AG09319 (cell line): ENCODE data around the gene ATF6B.

Source experiments
- DNase-seq: peaks from one replicate; pipeline ENCODE4 v3.0.0-alpha.2; 2010; ENCODE audit warnings: low read depth; ENCODE audit errors: extremely low read depth
- TF ChIP-seq, protein P1 (sequence below): IDR thresholded peaks from 2 replicates; pipeline ENCODE4 v1.5.1; 2011; ENCODE audit warnings: low read depth, mild to moderate bottlenecking, inconsistent platforms, low read length, moderate library complexity

The ATF6B gene

DNA sequence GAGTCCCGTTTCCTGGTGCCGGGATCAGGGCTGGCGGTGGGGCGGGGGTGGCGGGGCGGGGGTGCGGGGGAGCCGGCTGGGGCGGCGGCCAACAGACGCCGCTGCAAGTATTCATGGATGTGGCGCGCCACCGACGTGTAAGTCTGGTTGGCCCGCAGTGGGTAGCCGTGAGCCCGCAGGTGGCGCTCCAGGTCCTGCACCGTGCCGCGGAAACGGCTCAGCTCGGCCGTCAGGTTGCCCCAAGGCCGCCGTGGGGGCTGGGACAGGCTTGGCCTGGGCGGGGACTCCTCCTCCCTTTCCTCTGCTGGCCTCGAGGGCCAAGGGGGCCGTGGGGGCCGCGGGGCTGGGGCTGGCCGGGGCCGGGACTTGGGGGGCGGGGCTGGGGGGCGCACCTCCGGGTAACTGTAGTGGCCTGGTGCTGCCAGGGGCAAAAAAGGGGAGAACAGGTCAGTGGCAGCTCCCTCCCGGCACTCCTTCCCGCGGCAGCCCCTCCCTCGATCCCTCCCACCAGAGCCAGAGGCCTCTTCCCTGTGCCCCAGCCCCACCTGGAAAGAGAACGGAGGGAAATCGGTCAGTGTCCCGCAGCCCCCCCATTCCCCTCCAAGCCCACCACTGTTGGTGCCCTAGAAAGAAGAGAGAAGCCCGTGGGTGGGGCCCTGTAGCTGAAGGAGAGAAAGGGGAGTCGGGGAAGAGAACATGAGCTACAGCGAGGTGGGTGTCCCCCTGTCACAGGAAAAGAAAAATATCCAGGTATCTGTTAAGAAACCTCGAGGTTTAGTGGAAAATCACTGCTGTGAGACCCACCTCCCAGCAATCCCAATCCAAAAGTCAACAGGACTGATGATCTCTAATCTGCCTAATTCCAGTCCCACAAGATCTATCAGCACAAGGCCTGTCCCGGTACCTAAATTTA lies 40.2 kb downstream of the ATF6B start:
- TF ChIP-seq, protein P1, sequence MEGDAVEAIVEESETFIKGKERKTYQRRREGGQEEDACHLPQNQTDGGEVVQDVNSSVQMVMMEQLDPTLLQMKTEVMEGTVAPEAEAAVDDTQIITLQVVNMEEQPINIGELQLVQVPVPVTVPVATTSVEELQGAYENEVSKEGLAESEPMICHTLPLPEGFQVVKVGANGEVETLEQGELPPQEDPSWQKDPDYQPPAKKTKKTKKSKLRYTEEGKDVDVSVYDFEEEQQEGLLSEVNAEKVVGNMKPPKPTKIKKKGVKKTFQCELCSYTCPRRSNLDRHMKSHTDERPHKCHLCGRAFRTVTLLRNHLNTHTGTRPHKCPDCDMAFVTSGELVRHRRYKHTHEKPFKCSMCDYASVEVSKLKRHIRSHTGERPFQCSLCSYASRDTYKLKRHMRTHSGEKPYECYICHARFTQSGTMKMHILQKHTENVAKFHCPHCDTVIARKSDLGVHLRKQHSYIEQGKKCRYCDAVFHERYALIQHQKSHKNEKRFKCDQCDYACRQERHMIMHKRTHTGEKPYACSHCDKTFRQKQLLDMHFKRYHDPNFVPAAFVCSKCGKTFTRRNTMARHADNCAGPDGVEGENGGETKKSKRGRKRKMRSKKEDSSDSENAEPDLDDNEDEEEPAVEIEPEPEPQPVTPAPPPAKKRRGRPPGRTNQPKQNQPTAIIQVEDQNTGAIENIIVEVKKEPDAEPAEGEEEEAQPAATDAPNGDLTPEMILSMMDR: peak; percentile 45
- DNase-seq: peak; percentile 49

DNA sequence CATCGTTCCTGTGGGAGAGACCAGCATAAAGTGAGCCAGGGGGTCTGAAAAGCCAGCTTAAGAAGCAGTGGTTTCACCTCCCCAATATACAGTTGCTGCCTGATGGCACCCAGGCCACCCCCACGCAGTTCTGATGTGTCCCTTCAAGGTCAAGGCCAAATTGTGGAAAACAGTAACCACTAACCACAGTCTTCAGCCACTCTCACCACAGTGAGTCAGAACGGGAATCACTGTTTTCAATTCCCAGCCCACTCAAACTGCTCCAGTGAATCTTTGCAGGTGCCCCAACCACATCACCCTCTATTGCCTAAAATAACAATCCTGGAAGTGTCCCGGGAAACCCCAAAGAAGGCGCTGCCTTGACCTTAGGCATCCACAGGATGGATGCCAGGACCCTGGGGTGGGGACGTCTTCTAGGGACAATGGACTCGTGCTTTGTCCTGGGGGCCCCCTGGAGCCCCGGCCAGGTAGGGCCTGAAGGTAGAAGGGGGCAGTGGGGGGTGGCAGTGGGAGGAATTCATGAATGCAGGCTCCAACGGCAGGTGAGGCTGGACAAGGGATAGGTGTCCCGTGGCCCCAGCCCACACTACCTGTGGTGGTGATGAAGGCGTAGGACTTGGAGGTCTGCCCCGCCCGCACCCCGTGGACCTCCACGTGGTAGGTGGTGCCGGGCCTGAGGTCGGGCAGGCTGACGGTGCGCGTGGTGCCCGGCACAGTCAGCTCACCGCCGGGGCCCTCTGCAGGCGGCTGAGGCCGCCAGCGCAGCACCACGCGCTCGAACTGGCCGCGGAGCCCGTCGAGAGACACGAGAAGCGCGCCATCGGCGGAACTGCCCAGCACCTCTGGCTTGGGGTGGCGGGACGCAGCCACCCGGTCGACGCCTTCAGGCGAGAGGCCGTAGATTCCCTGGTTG lies 41.1 kb downstream of the ATF6B start:
- peak; percentile 44 for DNase-seq
- TF ChIP-seq, protein P1: no peak

DNA sequence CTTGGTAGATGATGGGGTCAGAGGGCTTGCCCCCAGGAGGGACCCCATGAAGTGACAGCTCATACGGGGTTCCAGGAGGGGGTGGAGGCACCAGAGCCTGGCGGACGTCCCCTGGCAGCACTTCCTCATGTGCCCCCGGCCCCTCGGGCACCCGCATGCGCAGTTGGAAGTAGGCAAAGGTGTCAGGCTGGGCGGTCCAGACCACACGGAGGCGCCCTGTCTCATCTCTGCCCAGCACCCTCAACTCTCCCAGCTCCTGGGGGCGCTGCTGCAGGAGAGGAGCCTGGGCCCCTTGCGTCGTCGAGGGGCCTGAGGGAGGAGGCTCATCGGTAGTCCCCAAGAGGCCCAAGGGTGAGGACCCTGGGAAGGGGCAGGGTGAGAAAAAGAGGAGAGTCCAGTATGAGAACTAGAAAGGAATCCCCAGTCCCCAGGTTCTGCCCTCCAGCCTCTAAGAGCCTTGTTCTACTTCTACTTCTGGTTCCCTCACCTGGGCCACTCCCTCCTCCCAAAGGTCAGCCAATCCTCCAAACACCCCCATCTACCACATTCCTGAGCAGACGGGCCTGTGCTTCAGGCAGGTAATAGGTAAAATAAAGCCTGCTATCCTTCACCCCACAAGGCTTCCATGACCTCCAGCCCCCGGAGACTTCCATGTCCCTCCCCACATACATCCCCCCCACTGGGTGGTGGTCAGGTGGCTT lies 42.1 kb downstream of the ATF6B start:
- TF ChIP-seq, protein P1: no peak
- no peak for DNase-seq

DNA sequence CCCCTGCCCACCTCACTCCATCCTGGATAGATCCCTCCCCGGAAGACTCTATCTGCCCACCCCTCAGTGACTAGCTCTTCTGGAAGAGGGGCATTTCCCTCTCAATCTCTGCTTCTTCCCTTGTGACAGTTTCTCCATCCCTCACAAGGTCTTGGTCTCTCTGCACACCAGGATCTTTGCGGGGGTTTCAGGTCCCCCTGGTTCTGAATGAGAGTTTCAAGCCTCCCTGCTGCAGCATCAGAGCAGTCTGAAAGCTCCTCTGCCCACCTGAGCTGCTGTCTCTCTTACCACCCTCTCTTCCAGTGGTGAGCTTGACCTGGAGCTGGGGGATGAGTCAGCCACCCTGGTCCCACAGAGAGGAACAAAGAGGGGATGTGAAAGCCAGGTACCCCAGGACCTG lies 43.3 kb downstream of the ATF6B start:
- DNase-seq: no peak
- TF ChIP-seq, protein P1: no peak

DNA sequence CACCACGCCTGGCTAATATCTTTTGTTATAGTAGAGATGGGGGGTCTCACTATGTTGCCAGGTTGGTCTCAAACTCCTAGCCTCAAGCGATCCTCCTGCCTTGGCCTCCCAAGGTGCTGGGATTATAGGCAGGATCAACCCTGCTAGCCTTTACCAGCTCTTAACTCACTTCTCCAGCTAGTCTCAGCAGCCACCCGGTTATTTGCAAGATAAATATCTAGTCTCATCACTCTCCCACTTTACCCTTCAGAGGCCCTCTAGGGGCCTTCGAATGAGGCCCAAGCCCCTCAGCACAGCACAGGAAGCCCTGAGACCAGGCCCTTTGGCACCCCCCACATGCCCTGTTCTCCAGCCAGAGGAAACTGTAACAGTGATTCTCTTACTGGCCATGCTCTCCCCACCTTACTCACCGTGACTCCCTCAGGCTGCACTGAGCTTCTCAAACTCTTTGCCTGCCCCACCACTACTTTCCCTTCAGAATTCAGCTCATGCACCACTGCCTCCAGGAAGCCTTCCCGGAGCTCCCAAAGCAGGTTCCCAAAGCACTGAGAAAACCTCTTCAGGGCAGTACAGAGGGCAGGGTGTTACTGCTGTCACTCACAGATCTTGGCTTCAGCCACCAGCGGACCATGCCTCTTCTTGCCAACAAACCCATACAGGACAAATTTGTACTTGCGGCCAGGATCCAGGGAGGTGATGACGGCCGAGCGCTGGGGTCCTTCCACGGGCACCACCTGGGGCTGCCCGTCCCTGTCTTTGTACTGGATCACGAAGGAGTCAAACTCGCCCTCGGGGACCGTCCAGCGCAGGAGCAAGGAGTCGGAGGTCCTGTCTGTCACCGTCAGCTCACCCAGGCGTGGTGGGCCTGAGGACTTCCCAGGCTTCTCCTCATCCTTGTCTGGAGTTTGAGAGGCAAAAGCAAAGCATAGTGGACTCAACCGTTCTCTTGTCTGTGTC lies 44.0 kb downstream of the ATF6B start:
- TF ChIP-seq, protein P1: no peak
- no peak for DNase-seq

DNA sequence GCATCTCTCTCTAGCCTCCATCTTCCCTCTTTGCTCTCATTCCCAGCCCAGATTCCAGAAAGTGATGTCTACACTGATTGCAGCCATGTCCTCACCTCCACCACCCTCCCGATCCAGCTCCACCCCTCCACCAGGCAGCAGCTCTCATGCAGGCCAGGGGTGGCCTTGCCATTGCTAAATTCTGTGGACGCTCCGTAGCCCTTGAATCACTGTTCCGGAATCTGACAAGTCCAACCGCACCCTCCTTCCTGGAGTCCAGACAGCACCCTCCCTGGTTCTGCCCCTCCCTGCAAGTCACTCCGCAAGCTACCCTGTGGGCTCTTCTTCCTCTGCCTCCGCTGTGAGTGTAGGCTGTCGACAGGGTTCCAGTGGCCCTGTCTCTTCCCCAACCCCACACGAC lies 45.1 kb downstream of the ATF6B start:
- TF ChIP-seq, protein P1: no peak
- DNase-seq: peak; percentile 85
